ENCODE measurements around the gene NUDC.

GRCh38 chr1:26945728-26946127 lies 24.2 kb downstream of the NUDC start:
- no peak for TF ChIP-seq CTCF (conservative IDR thresholded peaks at IDR 0.05; ENCODE audit: low read length)
- no peak for TF ChIP-seq EZH2phosphoT487 (IDR thresholded peaks at IDR 0.05; ENCODE audit: borderline replicate concordance)
